GM08714 (cell line): ENCODE measurements around the gene GCNT1.
"Not testable (repeated sequence)": the region's sequence is repeated elsewhere in the genome, so short reads cannot be mapped to it uniquely, and the experiment has no call there.

ENCODE experiments used
- H3K4me3 ChIP-seq: fragments of 200-500 bp; sonication (Bioruptor generic); 2 replicates; pipeline ENCODE4 v1.5.1; 2014; ENCODE audit warnings: mild to moderate bottlenecking, low read length, inconsistent platforms
- ZNF274 ChIP-seq: IDR thresholded peaks from 2 replicates; pipeline ENCODE4 v1.6.1; 2012; ENCODE audit warnings: mild to moderate bottlenecking, low read depth, low read length

GCNT1 gene

GRCh38 chr9:76433406-76433805 lies 25.6 kb upstream of the GCNT1 start:
- no peak overlapping the region for H3K4me3 ChIP-seq
- TF ChIP-seq ZNF274 = no peak

GRCh38 chr9:76433836-76434235 lies 25.1 kb upstream of the GCNT1 start:
- no peak overlapping the region for H3K4me3 ChIP-seq
- no peak for TF ChIP-seq ZNF274

- H3K4me3 ChIP-seq = not testable (repeated sequence)
Observed at GRCh38 chr9:76434897-76435296, 24.1 kb upstream of the GCNT1 start.

- H3K4me3 ChIP-seq = not testable (repeated sequence)
Observed at GRCh38 chr9:76437017-76437699, 21.8 kb upstream of the GCNT1 start.

- H3K4me3 ChIP-seq = no peak overlapping the region
- TF ChIP-seq ZNF274 = no peak
Observed at GRCh38 chr9:76438841-76439588, 20.0 kb upstream of the GCNT1 start.

GRCh38 chr9:76441551-76442322 lies 17.2 kb upstream of the GCNT1 start:
- TF ChIP-seq ZNF274 = no peak
- no peak overlapping the region for H3K4me3 ChIP-seq

GRCh38 chr9:76443887-76444286 lies 15.1 kb upstream of the GCNT1 start:
- no peak for TF ChIP-seq ZNF274
- H3K4me3 ChIP-seq = no peak overlapping the region

- TF ChIP-seq ZNF274 = no peak
- no peak overlapping the region for H3K4me3 ChIP-seq
Observed at GRCh38 chr9:76444322-76444929, 14.6 kb upstream of the GCNT1 start.

- TF ChIP-seq ZNF274 = no peak
Observed at GRCh38 chr9:76445976-76446375, 13.0 kb upstream of the GCNT1 start.

GRCh38 chr9:76448501-76448900 lies 10.5 kb upstream of the GCNT1 start:
- TF ChIP-seq ZNF274 = no peak
- no peak overlapping the region for H3K4me3 ChIP-seq

More at GRCh38 chr9:76445976-76446375, 13.0 kb upstream of the GCNT1 start:
- no peak overlapping the region for H3K4me3 ChIP-seq

- TF ChIP-seq ZNF274 = no peak
- H3K4me3 ChIP-seq = no peak overlapping the region
Observed at GRCh38 chr9:76451234-76451633, 7.7 kb upstream of the GCNT1 start.

GRCh38 chr9:76452839-76453238 lies 6.1 kb upstream of the GCNT1 start:
- TF ChIP-seq ZNF274 = no peak
- no peak overlapping the region for H3K4me3 ChIP-seq

GRCh38 chr9:76453785-76454184 lies 5.2 kb upstream of the GCNT1 start:
- TF ChIP-seq ZNF274 = no peak
- no peak overlapping the region for H3K4me3 ChIP-seq

GRCh38 chr9:76454311-76454710 lies 4.7 kb upstream of the GCNT1 start:
- no peak overlapping the region for H3K4me3 ChIP-seq
- TF ChIP-seq ZNF274 = no peak
